ENCODE data around the gene SERPINB1. TPM values are rescaled to one million over a fixed set of nuclear protein-coding genes. Genes with fewer than 3 reads are reported as not detected.

The SERPINB1 gene
- total and polyA plus RNA-seq, 9 of the 15 experiments (the other 6 are each of a cell fraction or from before 2014, with no cell fraction given) = 33.9 to 108 (median 63.8) TPM

DNA sequence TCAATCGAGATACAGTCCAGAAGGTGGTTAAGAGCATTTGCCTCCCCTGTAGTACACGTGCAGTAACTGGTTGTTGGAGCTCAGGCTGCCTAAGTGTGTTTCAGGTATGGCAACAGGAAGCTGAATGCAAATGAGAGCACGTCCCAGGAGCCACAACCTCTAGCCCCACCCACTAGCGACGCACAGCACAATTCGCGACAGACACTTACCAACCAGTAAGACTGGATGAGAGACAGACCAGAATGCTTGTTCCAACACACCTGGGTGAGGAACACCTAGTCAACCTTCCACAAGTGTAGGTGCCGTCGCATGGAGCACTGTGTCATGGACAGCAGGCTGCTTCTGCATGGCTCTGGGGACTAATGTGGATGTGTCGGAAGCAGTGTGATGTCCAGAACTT lies 7.2 kb upstream of the SERPINB1 start (continued):
- TF ChIP-seq, protein P1, sequence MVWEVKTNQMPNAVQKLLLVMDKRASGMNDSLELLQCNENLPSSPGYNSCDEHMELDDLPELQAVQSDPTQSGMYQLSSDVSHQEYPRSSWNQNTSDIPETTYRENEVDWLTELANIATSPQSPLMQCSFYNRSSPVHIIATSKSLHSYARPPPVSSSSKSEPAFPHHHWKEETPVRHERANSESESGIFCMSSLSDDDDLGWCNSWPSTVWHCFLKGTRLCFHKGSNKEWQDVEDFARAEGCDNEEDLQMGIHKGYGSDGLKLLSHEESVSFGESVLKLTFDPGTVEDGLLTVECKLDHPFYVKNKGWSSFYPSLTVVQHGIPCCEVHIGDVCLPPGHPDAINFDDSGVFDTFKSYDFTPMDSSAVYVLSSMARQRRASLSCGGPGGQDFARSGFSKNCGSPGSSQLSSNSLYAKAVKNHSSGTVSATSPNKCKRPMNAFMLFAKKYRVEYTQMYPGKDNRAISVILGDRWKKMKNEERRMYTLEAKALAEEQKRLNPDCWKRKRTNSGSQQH (CRISPR knock-in tag; IDR thresholded peaks at IDR 0.05) = no peak
- TF ChIP-seq HDGF (IDR thresholded peaks at IDR 0.05) = 0 out of 2 replicates have a peak, but pooled peaks have one; percentile 37

DNA sequence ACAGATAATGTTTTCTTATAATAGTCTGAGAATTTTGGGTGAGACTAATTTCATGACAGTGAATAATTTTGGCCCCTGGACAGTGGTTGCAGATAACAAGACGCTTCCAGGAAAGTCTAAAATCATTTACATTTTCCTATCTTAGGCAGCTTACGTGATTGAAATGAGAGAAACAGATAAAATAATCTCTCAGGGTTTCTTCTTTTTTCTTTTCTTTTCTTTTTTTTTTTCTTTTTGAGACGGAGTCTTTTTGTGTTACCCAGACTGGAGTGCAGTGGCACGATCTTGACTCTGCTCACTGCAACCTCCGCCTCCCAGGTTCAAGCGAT lies 4.2 kb upstream of the SERPINB1 start:
- in situ Hi-C loops (cut with MboI) = no loop called here
- ATAC-seq (no peak), DNase-seq (ENCODE audit: extremely low read depth in 1 of 4, low spot score in 3 of 4) (no peak), FAIRE-seq (no peak)
- H3K4me2 ChIP-seq (ENCODE audit: insufficient read depth, low read length) = 0 out of 2 replicates have a peak overlapping the region, but pooled peaks have one; percentile 26
- no peaks in the 10 kb centered on the region for H3K9me1 ChIP-seq (ENCODE audit: control insufficient read depth, insufficient read depth, low read length)
- no peaks in the 10 kb centered on the region for H4K20me1 ChIP-seq (replicated peaks; ENCODE audit: control insufficient read depth, insufficient read depth, low read length)
- 17% methylated on average over 6 of the region's 6 CpGs for WGBS (ENCODE audit: insufficient coverage, low coverage, missing lambda C conversion rate)
- no peak overlapping the region for H3K27ac ChIP-seq (ENCODE audit: extremely low read depth, low read depth, low read length)
- H3K79me2 ChIP-seq (ENCODE audit: control insufficient read depth, insufficient read depth, low read length) = peaks cover 4% of the 10 kb centered on the region
- H3K4me3 ChIP-seq = no peak overlapping the region
- no TSS peak for BruUV-seq (replicated peaks)
- H3K4me1 ChIP-seq (replicated peaks in 1 of 2; ENCODE audit: control insufficient read depth in 2 of 2, insufficient read depth in 2 of 2, low read length in 2 of 2) = peaks cover 19 to 30% of the 10 kb centered on the region in 2 experiments
- H2AFZ ChIP-seq (ENCODE audit: low read depth, low read length) = peak overlapping the region; percentile 64; the same call in 1 of the 2 replicates
- no peaks in the 10 kb centered on the region for H3K9me3 ChIP-seq (replicated peaks; ENCODE audit: control insufficient read depth, insufficient read depth, low read depth, low read length)
- intact Hi-C loops (cut with micrococcal nuclease) = loop anchor here (1.0 to 2.0 kb wide), 7 partner anchors 55 to 209 kb away; no protein-coding TSS in a partner anchor
- no peak overlapping the region for H3K9ac ChIP-seq (ENCODE audit: insufficient read depth in 1 of 2, low read depth in 2 of 2, low read length in 2 of 2)
- no peaks in the 10 kb centered on the region for H3K36me3 ChIP-seq (ENCODE audit: control insufficient read depth, insufficient read depth, low read length)
- ChIA-PET CTCF (ENCODE audit: low intra/inter-chr PET ratio) (interaction anchor here (0.7 to 3.5 kb wide), 8 partner anchors 55 to 1250 kb away, joined by 3 to 39 read pairs (median 10); no protein-coding TSS in a partner anchor), POLR2A (interaction anchor here (0.9 to 2.3 kb wide), 15 partner anchors 9 to 216 kb away, joined by 3 to 8 read pairs (median 5); partner anchors contain the start of genes NQO2 and SERPINB9)
- H3K27me3 ChIP-seq (ENCODE audit: control insufficient read depth in 2 of 2, insufficient read depth in 2 of 2, low read length in 2 of 2) = no peaks in the 10 kb centered on the region
- no peak for TF ChIP-seq ELF2 (CRISPR knock-in tag; IDR thresholded peaks at IDR 0.05)
- TF ChIP-seq KDM1A (IDR thresholded peaks at IDR 0.05) = peak in 1 of 2 experiments; percentile 6; a peak in 1 of 4 replicates
- TF ChIP-seq ZNF316 (IDR thresholded peaks at IDR 0.05) = peak; percentile 3; the same call in 1 of the 2 replicates
- TF ChIP-seq, protein P2, sequence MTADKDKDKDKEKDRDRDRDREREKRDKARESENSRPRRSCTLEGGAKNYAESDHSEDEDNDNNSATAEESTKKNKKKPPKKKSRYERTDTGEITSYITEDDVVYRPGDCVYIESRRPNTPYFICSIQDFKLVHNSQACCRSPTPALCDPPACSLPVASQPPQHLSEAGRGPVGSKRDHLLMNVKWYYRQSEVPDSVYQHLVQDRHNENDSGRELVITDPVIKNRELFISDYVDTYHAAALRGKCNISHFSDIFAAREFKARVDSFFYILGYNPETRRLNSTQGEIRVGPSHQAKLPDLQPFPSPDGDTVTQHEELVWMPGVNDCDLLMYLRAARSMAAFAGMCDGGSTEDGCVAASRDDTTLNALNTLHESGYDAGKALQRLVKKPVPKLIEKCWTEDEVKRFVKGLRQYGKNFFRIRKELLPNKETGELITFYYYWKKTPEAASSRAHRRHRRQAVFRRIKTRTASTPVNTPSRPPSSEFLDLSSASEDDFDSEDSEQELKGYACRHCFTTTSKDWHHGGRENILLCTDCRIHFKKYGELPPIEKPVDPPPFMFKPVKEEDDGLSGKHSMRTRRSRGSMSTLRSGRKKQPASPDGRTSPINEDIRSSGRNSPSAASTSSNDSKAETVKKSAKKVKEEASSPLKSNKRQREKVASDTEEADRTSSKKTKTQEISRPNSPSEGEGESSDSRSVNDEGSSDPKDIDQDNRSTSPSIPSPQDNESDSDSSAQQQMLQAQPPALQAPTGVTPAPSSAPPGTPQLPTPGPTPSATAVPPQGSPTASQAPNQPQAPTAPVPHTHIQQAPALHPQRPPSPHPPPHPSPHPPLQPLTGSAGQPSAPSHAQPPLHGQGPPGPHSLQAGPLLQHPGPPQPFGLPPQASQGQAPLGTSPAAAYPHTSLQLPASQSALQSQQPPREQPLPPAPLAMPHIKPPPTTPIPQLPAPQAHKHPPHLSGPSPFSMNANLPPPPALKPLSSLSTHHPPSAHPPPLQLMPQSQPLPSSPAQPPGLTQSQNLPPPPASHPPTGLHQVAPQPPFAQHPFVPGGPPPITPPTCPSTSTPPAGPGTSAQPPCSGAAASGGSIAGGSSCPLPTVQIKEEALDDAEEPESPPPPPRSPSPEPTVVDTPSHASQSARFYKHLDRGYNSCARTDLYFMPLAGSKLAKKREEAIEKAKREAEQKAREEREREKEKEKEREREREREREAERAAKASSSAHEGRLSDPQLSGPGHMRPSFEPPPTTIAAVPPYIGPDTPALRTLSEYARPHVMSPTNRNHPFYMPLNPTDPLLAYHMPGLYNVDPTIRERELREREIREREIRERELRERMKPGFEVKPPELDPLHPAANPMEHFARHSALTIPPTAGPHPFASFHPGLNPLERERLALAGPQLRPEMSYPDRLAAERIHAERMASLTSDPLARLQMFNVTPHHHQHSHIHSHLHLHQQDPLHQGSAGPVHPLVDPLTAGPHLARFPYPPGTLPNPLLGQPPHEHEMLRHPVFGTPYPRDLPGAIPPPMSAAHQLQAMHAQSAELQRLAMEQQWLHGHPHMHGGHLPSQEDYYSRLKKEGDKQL (CRISPR knock-in tag; IDR thresholded peaks at IDR 0.05; ENCODE audit: borderline replicate concordance) = no peak
